Mesodermal cell (in vitro differentiated cells): ENCODE measurements around the gene EGFL7.
"Not testable (repeated sequence)": the region's sequence is repeated elsewhere in the genome, so short reads cannot be mapped to it uniquely, and the experiment has no call there.

Experiments
- H3K27ac ChIP-seq: 2 replicates; pipeline ENCODE4 v1.7.0; 2013; ENCODE audit warnings: mild to moderate bottlenecking, low read depth, low read length, moderate library complexity; ENCODE audit not compliant: severe bottlenecking
- H3K36me3 ChIP-seq: 2 replicates; pipeline ENCODE4 v1.7.1; 2013; ENCODE audit warnings: mild to moderate bottlenecking, low read length, moderate library complexity; ENCODE audit not compliant: control insufficient read depth, insufficient read depth
- H3K4me1 ChIP-seq: one replicate; pipeline ENCODE4 v1.7.1; 2013; ENCODE audit warnings: mild to moderate bottlenecking, low read length; ENCODE audit not compliant: insufficient read depth, control insufficient read depth, poor library complexity, severe bottlenecking
- H3K4me3 ChIP-seq: 2 replicates; pipeline ENCODE4 v1.7.0; 2013; ENCODE audit warnings: low read length, control low read depth, mild to moderate bottlenecking; ENCODE audit not compliant: insufficient read depth, poor library complexity, severe bottlenecking; ENCODE audit errors: extremely low read depth
- H3K9me3 ChIP-seq: 2 replicates; pipeline ENCODE4 v1.7.1; 2013; ENCODE audit warnings: mild to moderate bottlenecking, low read length, moderate library complexity; ENCODE audit not compliant: control insufficient read depth
- WGBS, 2 experiments: methylation state at CpG; one replicate each; pipeline ENCODE4 v1.1.5; 2013; ENCODE audit warnings: missing lambda C conversion rate in 2 of 2; ENCODE audit not compliant: insufficient coverage in 2 of 2; 5-methylcytosine and 5-hydroxymethylcytosine counted together

EGFL7 gene

GRCh38 chr9:136707849-136708517 is 45.3 kb downstream of the EGFL7 start:
- Histone ChIP-seq H3K4me3 (no peak overlapping the region), H3K4me1 (peaks cover 8% of the 10 kb centered on the region), H3K27ac (no peak overlapping the region), H3K9me3 (no peaks in the 10 kb centered on the region), H3K36me3 (no peaks in the 10 kb centered on the region)
- WGBS, 2 experiments, result 88 to 93% methylated on average over 18 to 19 of the region's 22 CpGs

- no peaks in the 10 kb centered on the region for H3K9me3 ChIP-seq
- 93 to 96% methylated on average over 19 to 24 of the region's 24 CpGs for WGBS, 2 experiments
- no peak overlapping the region for H3K27ac ChIP-seq
- H3K36me3 ChIP-seq, result peaks cover 5% of the 10 kb centered on the region
- H3K4me3 ChIP-seq, result no peak overlapping the region
- H3K4me1 ChIP-seq, result peaks cover 17% of the 10 kb centered on the region
Measured at GRCh38 chr9:136709454-136710109, 46.9 kb downstream of the EGFL7 start.

- peaks cover 18% of the 10 kb centered on the region for H3K4me1 ChIP-seq
- no peak overlapping the region for H3K4me3 ChIP-seq
- H3K9me3 ChIP-seq, result no peaks in the 10 kb centered on the region
- peaks cover 5% of the 10 kb centered on the region for H3K36me3 ChIP-seq
- no peak overlapping the region for H3K27ac ChIP-seq
- WGBS, 2 experiments, result 96% methylated on average over 6 of the region's 7 CpGs
Measured at GRCh38 chr9:136710543-136710942, 47.8 kb downstream of the EGFL7 start.

- 90 to 100% methylated on average over 2 to 3 of the region's 4 CpGs for WGBS, 2 experiments
Measured at GRCh38 chr9:136711219-136711648, 48.5 kb downstream of the EGFL7 start.

GRCh38 chr9:136711751-136712689 is 49.3 kb downstream of the EGFL7 start, which contains the start of gene DIPK1B:
DIPK1B (plus strand) TSS chr9:136712572; CDS start chr9:136712666, 94 bp downstream.
- Histone ChIP-seq H3K27ac (no peak within 1 kb of the TSS), H3K9me3 (no peaks in the 10 kb centered on the region), H3K4me3 (peak within 1 kb of the TSS; percentile 73), H3K4me1 (peaks cover 16% of the 10 kb centered on the region), H3K36me3 (peaks cover 8% of the 10 kb centered on the region)
- 1% methylated on average over 74 to 76 of the region's 119 CpGs for WGBS, 2 experiments

More at GRCh38 chr9:136711219-136711648, 48.5 kb downstream of the EGFL7 start:
- not testable (repeated sequence) for H3K27ac ChIP-seq, H3K9me3 ChIP-seq, H3K36me3 ChIP-seq
- H3K4me3 ChIP-seq, result peak overlapping the region; percentile 53
- H3K4me1 ChIP-seq, result peaks cover 16% of the 10 kb centered on the region

- Histone ChIP-seq H3K27ac (no peak overlapping the region), H3K4me3 (peak overlapping the region; percentile 73), H3K9me3 (no peaks in the 10 kb centered on the region), H3K36me3 (peaks cover 13% of the 10 kb centered on the region), H3K4me1 (peaks cover 16% of the 10 kb centered on the region)
- 11 to 15% methylated on average over 29 to 45 of the region's 56 CpGs for WGBS, 2 experiments
Measured at GRCh38 chr9:136712690-136713544, 50.2 kb downstream of the EGFL7 start.

GRCh38 chr9:136713550-136713949 is 50.8 kb downstream of the EGFL7 start:
- Histone ChIP-seq H3K9me3 (no peaks in the 10 kb centered on the region), H3K27ac (no peak overlapping the region), H3K4me3 (peak overlapping the region; percentile 73), H3K36me3 (peaks cover 13% of the 10 kb centered on the region), H3K4me1 (peaks cover 16% of the 10 kb centered on the region)
- WGBS, 2 experiments, result 80 to 81% methylated on average over 8 of the region's 8 CpGs

GRCh38 chr9:136714096-136714892 is 51.6 kb downstream of the EGFL7 start:
- Histone ChIP-seq H3K27ac (peak overlapping the region; percentile 53), H3K4me3 (no peak overlapping the region), H3K9me3 (no peaks in the 10 kb centered on the region), H3K4me1 (peaks cover 16% of the 10 kb centered on the region), H3K36me3 (peaks cover 13% of the 10 kb centered on the region)
- WGBS, 2 experiments, result 85 to 93% methylated on average over 15 of the region's 17 CpGs

GRCh38 chr9:136714893-136715274 is 52.2 kb downstream of the EGFL7 start:
- peak overlapping the region; percentile 53 for H3K27ac ChIP-seq
- 80 to 90% methylated on average over 6 to 8 of the region's 8 CpGs for WGBS, 2 experiments
- peaks cover 16% of the 10 kb centered on the region for H3K4me1 ChIP-seq
- no peaks in the 10 kb centered on the region for H3K9me3 ChIP-seq
- peaks cover 13% of the 10 kb centered on the region for H3K36me3 ChIP-seq
- H3K4me3 ChIP-seq, result no peak overlapping the region
